Cerebellar cortex (tissue), 1 donor: ENCODE measurements around the gene EEF2K.
A peak's percentile ranks its signal among the peaks of the same experiment; 100 is the strongest.

Source experiments
- DNase-seq: peaks from one replicate; pipeline ENCODE4 v3.0.0-alpha.2; 2015; ENCODE audit warnings: low spot score

The EEF2K gene

GRCh38 chr16:22317625-22318024 is 111.5 kb downstream of the EEF2K start:
- no peak for DNase-seq

GRCh38 chr16:22318690-22319358 is 112.7 kb downstream of the EEF2K start:
- DNase-seq = peak; percentile 35

- DNase-seq = no peak
Observed at GRCh38 chr16:22320572-22321339, 114.7 kb downstream of the EEF2K start.

- peak; percentile 90 for DNase-seq
Observed at GRCh38 chr16:22321340-22322001, 115.4 kb downstream of the EEF2K start.

GRCh38 chr16:22322021-22322471 is 116.0 kb downstream of the EEF2K start:
- DNase-seq = peak; percentile 77

- no peak for DNase-seq
Observed at GRCh38 chr16:22322741-22323140, 116.7 kb downstream of the EEF2K start.

- DNase-seq = no peak
Observed at GRCh38 chr16:22323173-22323958, 117.3 kb downstream of the EEF2K start.

- DNase-seq = no peak
Observed at GRCh38 chr16:22323959-22324786, 118.1 kb downstream of the EEF2K start.

GRCh38 chr16:22324787-22325597 is 118.9 kb downstream of the EEF2K start:
- no peak for DNase-seq

- no peak for DNase-seq
Observed at GRCh38 chr16:22325598-22326368, 119.7 kb downstream of the EEF2K start.

- DNase-seq = no peak
Observed at GRCh38 chr16:22326369-22326652, 120.2 kb downstream of the EEF2K start.

GRCh38 chr16:22326771-22327445 is 120.8 kb downstream of the EEF2K start:
- no peak for DNase-seq

GRCh38 chr16:22327446-22327775 is 121.3 kb downstream of the EEF2K start:
- DNase-seq = no peak

GRCh38 chr16:22328081-22328725 is 122.1 kb downstream of the EEF2K start:
- no peak for DNase-seq

GRCh38 chr16:22329199-22329695 is 123.2 kb downstream of the EEF2K start:
- DNase-seq = no peak

- DNase-seq = no peak
Observed at GRCh38 chr16:22330326-22330725, 124.2 kb downstream of the EEF2K start.

GRCh38 chr16:22333457-22333994 is 127.4 kb downstream of the EEF2K start:
- no peak for DNase-seq

GRCh38 chr16:22335668-22336246 is 129.7 kb downstream of the EEF2K start:
- DNase-seq = no peak
